ENCODE data around the gene CCDC85C. TPM values are rescaled to one million over a fixed set of nuclear protein-coding genes. Genes with fewer than 3 reads are reported as not detected.

Gene CCDC85C
- total RNA-seq, 1 donor: 11.2 TPM

GRCh38 chr14:99514552-99515300 is 89.3 kb downstream of the CCDC85C start:
- no peak overlapping the region for H3K4me3 ChIP-seq (ENCODE audit: low read depth, low read length)
- no peak for TF ChIP-seq CTCF (IDR thresholded peaks at IDR 0.05; ENCODE audit: insufficient read depth, low read depth, low read length)
- DNase-seq (ENCODE audit: low read depth): no peak

GRCh38 chr14:99513946-99514551 is 90.0 kb downstream of the CCDC85C start:
- no peak for DNase-seq (ENCODE audit: low read depth)
- H3K4me3 ChIP-seq (ENCODE audit: low read depth, low read length): no peak overlapping the region
- TF ChIP-seq CTCF (IDR thresholded peaks at IDR 0.05; ENCODE audit: insufficient read depth, low read depth, low read length): no peak

- no peak overlapping the region for H3K4me3 ChIP-seq (ENCODE audit: low read depth, low read length)
- no peak for DNase-seq (ENCODE audit: low read depth)
- TF ChIP-seq CTCF (IDR thresholded peaks at IDR 0.05; ENCODE audit: insufficient read depth, low read depth, low read length): no peak
Measured at GRCh38 chr14:99513183-99513694, 90.8 kb downstream of the CCDC85C start.

GRCh38 chr14:99512571-99513182 is 91.3 kb downstream of the CCDC85C start:
- TF ChIP-seq CTCF (IDR thresholded peaks at IDR 0.05; ENCODE audit: insufficient read depth, low read depth, low read length): no peak
- H3K4me3 ChIP-seq (ENCODE audit: low read depth, low read length): no peak overlapping the region
- DNase-seq (ENCODE audit: low read depth): no peak

- TF ChIP-seq CTCF (IDR thresholded peaks at IDR 0.05; ENCODE audit: insufficient read depth, low read depth, low read length): no peak
- H3K4me3 ChIP-seq (ENCODE audit: low read depth, low read length): no peak overlapping the region
- no peak for DNase-seq (ENCODE audit: low read depth)
Measured at GRCh38 chr14:99512110-99512449, 91.9 kb downstream of the CCDC85C start.

- DNase-seq (ENCODE audit: low read depth): peak; percentile 45
- no peak for TF ChIP-seq CTCF (IDR thresholded peaks at IDR 0.05; ENCODE audit: insufficient read depth, low read depth, low read length)
- H3K4me3 ChIP-seq (ENCODE audit: low read depth, low read length): no peak overlapping the region
Measured at GRCh38 chr14:99511421-99512109, 92.4 kb downstream of the CCDC85C start.
